Activated CD4-positive, alpha-beta T cell treated with anti-CD3 and anti-CD28 coated beads, Interleukin-2, amount 10 ng/mL, durations not matched to agents 7 days and 5 days (primary cell): Measurements from ENCODE around the gene RTKN2. TPM values are rescaled to one million over a fixed set of nuclear protein-coding genes. Genes with fewer than 3 reads are reported as not detected.

Experiments used
- CTCF ChIA-PET: fragments of 350-600 bp; sonication (Branson Sonifier 250); formaldehyde crosslinking; loops from one replicate; lab custom pipeline; 2021; ENCODE audit warnings: antibody characterized with exemption; lab: Charles Lee
- POLR2A ChIA-PET: fragments of 350-600 bp; sonication (Branson Sonifier 250); formaldehyde crosslinking; loops from one replicate; lab custom pipeline; 2021; ENCODE audit warnings: antibody characterized with exemption; lab: Charles Lee
- DNase-seq: peaks from one replicate; pipeline ENCODE4 v3.0.0-alpha.2; 2020
- H3K27ac Mint-ChIP-seq: one replicate; pipeline ENCODE4 v1.8.0; 2021; ENCODE audit warnings: mild to moderate bottlenecking, moderate library complexity, mixed read lengths
- H3K27me3 Mint-ChIP-seq: one replicate; pipeline ENCODE4 v1.8.0; 2021; ENCODE audit warnings: mixed read lengths
- H3K36me3 Mint-ChIP-seq: one replicate; pipeline ENCODE4 v1.8.0; 2021; ENCODE audit warnings: low read depth, mixed read lengths
- H3K4me1 Mint-ChIP-seq: one replicate; pipeline ENCODE4 v1.8.0; 2021; ENCODE audit warnings: mixed read lengths
- H3K4me3 Mint-ChIP-seq: one replicate; pipeline ENCODE4 v1.8.0; 2021; ENCODE audit warnings: mild to moderate bottlenecking, moderate library complexity, mixed read lengths
- H3K9me3 Mint-ChIP-seq: one replicate; pipeline ENCODE4 v1.8.0; 2021; ENCODE audit warnings: mixed read lengths
- total RNA-seq, 2 experiments: library from RNA; stranded (reverse); gene quantifications; one replicate each; pipeline ENCODE4 v1.2.3, GENCODE V29; 2021

Gene RTKN2
- total RNA-seq, 2 experiments from 2014 or later, result 8.5 to 8.8 TPM

DNA sequence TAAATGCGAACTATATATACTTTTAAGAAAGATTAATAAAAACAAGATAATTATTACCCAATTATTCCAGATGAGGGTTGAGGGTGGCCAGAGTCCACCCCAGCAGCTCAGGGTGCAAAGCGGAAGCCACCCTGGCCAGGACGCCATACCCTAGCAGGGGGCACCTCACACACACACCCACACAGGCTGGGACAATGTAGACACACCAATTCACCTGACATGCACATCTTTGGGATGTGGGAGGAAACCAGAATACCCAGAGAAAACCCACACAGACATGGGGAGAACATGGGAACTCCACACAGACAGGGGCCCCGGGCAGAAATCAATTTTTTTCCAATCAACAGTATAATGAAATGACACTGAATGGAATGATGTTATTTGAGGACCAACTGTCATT, 86.0 kb downstream of the RTKN2 start:
- DNase-seq, result no peak
- H3K4me1 Mint-ChIP-seq, result peaks cover 82% of the 10 kb centered on the region

DNA sequence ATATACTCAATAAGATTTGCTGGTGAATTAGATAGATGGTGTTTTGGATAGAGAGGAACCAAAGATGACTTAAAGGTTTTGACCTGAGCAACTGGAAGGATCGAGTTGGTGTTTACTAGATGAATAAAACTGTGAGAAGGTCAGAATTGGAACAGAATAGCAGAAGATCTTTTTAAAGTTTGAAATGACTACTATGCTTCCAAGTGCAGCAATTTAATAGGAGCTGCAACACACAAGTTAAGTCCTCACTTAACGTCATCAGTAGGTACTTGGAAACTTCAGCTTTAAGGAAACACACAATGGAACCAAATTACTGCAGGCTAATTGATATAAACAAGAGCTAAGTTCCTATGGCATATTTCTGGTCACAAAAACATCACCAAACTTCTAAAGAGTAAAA, 86.5 kb downstream of the RTKN2 start:
- Mint-ChIP-seq H3K9me3 (peaks cover 37% of the 10 kb centered on the region), H3K36me3 (peaks cover 60% of the 10 kb centered on the region), H3K27ac (peak overlapping the region; percentile 71), H3K27me3 (no peaks in the 10 kb centered on the region), H3K4me3 (no peak overlapping the region), H3K4me1 (peaks cover 82% of the 10 kb centered on the region)
- CTCF ChIA-PET, result interaction anchor here (0.8 to 1.6 kb wide), 6 partner anchors 24 to 193 kb away, joined by 3 to 4 read pairs (median 3); no protein-coding TSS in a partner anchor
- DNase-seq, result no peak
- POLR2A ChIA-PET, result no interaction called here

More for the DNA sequence above, 86.0 kb downstream of the RTKN2 start:
- peak overlapping the region; percentile 71 for H3K27ac Mint-ChIP-seq
- peaks cover 34% of the 10 kb centered on the region for H3K9me3 Mint-ChIP-seq
- peaks cover 60% of the 10 kb centered on the region for H3K36me3 Mint-ChIP-seq
- POLR2A ChIA-PET, result interaction anchor here (1.0 to 1.4 kb wide), 2 partner anchors 134 to 282 kb away, joined by 3 to 6 read pairs; no protein-coding TSS in a partner anchor
- H3K4me3 Mint-ChIP-seq, result no peak overlapping the region
- CTCF ChIA-PET, result interaction anchor here (0.8 to 1.2 kb wide), 5 partner anchors 29 to 193 kb away, joined by 3 to 4 read pairs (median 3); no protein-coding TSS in a partner anchor
- H3K27me3 Mint-ChIP-seq, result no peaks in the 10 kb centered on the region

DNA sequence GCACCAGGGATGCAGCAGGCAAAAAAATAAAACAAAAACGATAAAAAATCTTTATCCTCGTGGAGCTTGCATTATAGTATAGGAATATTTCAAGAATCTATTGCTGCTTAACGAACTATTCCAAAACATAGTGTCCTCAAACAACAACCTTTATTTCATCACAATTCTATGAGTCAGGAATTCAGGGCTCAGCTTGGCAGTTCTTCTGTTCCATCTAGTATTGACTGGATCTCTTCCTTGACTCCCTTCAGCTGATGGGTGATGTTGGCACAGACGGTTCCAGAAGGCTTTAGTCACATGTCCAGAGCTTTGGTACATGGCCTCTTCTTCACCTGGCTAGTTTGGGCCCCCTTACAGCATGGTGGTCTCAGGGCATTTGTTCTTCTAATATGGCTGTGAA, 88.0 kb downstream of the RTKN2 start:
- Mint-ChIP-seq H3K4me1 (peaks cover 79% of the 10 kb centered on the region), H3K4me3 (no peak overlapping the region), H3K27ac (peak overlapping the region; percentile 76), H3K9me3 (peaks cover 48% of the 10 kb centered on the region), H3K36me3 (peaks cover 66% of the 10 kb centered on the region), H3K27me3 (no peaks in the 10 kb centered on the region)
- ChIA-PET POLR2A (no interaction called here), CTCF (interaction anchor here (1.4 to 1.6 kb wide), 2 partner anchors 23 to 64 kb away, joined by 4 to 5 read pairs; no protein-coding TSS in a partner anchor)
- no peak for DNase-seq

DNA sequence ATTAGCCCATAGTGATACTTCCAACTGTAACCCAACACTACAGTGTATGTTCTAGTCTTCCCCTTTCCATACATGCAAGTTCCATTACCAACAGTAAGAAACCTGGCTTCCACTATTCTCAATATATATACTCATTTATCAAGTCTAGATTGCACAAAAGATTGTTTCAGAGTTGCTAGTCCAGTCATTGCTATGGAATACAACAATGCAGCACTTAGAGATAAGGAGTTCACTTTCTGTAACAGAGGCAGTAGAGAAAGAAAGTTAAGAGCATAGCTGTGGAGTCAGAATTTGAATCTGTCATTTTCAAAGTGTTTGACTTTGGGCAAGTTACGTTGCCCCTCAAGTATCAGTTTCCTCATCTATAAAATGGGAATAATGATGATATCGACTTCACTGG, 90.1 kb downstream of the RTKN2 start:
- CTCF ChIA-PET, result no interaction called here
- Mint-ChIP-seq H3K9me3 (peaks cover 50% of the 10 kb centered on the region), H3K36me3 (peaks cover 62% of the 10 kb centered on the region), H3K27ac (peak overlapping the region; percentile 6), H3K27me3 (no peaks in the 10 kb centered on the region), H3K4me1 (peaks cover 72% of the 10 kb centered on the region), H3K4me3 (no peak overlapping the region)
- no peak for DNase-seq
- POLR2A ChIA-PET, result no interaction called here

DNA sequence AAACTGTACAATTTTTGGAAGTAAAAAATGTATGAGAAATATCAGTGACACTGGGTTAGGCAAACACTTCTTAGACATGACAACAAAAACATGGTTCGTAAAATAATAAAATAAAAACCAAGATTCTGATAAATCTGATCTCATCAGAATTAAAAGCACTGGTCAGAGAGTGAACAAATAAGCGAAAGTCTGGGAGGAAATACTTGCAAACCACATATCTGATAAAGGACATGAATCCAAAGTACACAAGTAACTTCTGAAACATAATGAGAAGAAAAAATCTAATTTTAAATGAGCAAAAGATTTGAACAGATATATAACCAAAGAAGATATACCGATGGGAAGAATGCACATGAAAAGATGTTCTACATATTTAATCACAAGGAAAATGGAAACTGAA, 91.5 kb downstream of the RTKN2 start:
- H3K27ac Mint-ChIP-seq, result no peak overlapping the region
- peaks cover 75% of the 10 kb centered on the region for H3K36me3 Mint-ChIP-seq
- CTCF ChIA-PET, result no interaction called here
- peaks cover 59% of the 10 kb centered on the region for H3K9me3 Mint-ChIP-seq
- peaks cover 60% of the 10 kb centered on the region for H3K4me1 Mint-ChIP-seq
- H3K4me3 Mint-ChIP-seq, result no peak overlapping the region
- no peaks in the 10 kb centered on the region for H3K27me3 Mint-ChIP-seq
- POLR2A ChIA-PET, result no interaction called here
- no peak for DNase-seq

DNA sequence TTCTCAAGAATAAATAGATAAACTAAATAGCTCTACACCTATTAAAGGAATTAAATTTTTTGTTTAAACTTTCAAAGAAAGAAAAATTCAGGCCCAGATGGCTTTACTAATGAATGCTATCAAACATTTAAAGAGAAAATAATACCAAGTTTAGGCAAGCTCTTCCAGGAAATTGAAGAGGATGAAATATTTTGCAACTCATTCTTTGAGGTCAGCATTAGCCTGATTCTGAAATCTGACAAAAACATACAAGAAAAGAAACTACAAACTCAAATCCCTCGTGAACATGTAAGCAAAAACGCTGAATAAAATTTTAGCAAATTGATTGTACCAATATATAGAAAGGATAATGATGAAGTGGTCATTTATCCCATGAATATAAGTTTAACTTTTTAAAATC, 93.4 kb downstream of the RTKN2 start:
- Mint-ChIP-seq H3K4me3 (no peak overlapping the region), H3K9me3 (peaks cover 52% of the 10 kb centered on the region)

DNA sequence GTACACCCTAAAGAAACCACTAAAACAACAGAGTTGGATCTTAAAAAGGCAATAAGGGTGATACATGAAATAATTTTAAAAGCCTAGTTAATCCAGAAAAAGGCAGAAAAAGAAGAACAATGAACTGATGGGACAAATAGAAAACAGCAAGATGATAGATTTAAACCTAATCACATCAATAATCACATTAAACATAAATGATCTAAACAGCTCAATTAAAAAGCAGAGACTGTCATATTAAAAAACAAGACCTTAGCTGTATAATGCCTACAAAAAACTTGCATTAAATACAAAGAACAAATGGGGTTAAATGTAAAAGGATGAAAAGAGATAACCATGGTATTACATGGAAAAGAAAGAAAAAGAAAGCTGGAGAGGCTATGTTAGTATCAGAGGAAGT, 96.2 kb downstream of the RTKN2 start:
- H3K9me3 Mint-ChIP-seq, result peaks cover 46% of the 10 kb centered on the region
- H3K4me1 Mint-ChIP-seq, result peaks cover 28% of the 10 kb centered on the region
- no peak overlapping the region for H3K27ac Mint-ChIP-seq
- no peaks in the 10 kb centered on the region for H3K27me3 Mint-ChIP-seq
- DNase-seq, result no peak
- CTCF ChIA-PET, result no interaction called here
- POLR2A ChIA-PET, result no interaction called here
- H3K36me3 Mint-ChIP-seq, result peaks cover 50% of the 10 kb centered on the region
- H3K4me3 Mint-ChIP-seq, result no peak overlapping the region

More for the DNA sequence above, 93.4 kb downstream of the RTKN2 start:
- peaks cover 43% of the 10 kb centered on the region for H3K4me1 Mint-ChIP-seq
- CTCF ChIA-PET, result no interaction called here
- H3K36me3 Mint-ChIP-seq, result peaks cover 62% of the 10 kb centered on the region
- POLR2A ChIA-PET, result interaction anchor here (0.6 kb wide), 1 partner anchor 129 kb away, joined by 3 read pairs; no protein-coding TSS in a partner anchor
- DNase-seq, result no peak
- peak overlapping the region; percentile 19 for H3K27ac Mint-ChIP-seq
- H3K27me3 Mint-ChIP-seq, result no peaks in the 10 kb centered on the region

DNA sequence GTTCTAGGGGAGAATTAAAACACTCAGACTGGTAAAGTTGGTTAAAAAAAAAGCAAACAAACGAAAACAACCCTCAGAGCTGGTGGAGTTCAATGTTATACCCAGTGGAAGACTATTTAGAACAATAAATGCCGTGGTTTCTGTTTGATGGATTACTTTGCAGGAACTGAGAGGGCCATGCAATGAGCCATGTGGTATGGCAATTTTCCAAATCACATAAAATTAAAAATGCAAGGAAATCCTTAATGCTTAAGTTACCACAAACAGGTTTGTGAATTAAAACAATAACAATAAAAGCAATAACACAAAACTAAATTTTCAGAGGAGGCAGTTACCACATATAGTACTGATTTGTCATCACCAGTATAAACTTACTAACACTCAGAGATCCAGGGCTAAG, 96.9 kb downstream of the RTKN2 start:
- Mint-ChIP-seq H3K4me1 (peaks cover 25% of the 10 kb centered on the region), H3K27ac (no peak overlapping the region), H3K9me3 (peaks cover 41% of the 10 kb centered on the region), H3K4me3 (no peak overlapping the region), H3K36me3 (peaks cover 44% of the 10 kb centered on the region), H3K27me3 (no peaks in the 10 kb centered on the region)
- CTCF ChIA-PET, result no interaction called here
- POLR2A ChIA-PET, result no interaction called here
- no peak for DNase-seq

DNA sequence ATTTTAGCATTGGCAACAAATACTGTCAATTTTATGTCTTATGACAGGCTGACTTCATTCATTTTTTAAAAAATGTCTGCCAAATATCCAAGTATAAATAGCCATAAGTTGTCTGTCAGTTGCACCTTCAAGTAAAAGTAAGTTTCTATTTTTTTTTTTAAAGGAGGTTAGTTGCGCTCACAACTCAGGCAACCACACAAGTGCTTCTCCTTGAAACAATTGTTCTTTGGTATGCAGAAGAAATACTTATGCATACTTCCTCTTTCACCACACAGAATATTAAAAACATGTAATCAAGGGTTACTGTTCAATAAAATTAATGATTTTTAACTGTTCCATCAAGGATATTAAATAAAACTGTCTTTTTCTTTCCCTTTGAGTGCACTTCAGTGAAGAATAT, 97.9 kb downstream of the RTKN2 start:
- no peak overlapping the region for H3K27ac Mint-ChIP-seq
- H3K27me3 Mint-ChIP-seq, result no peaks in the 10 kb centered on the region
- H3K4me3 Mint-ChIP-seq, result no peak overlapping the region
- H3K4me1 Mint-ChIP-seq, result peaks cover 18% of the 10 kb centered on the region
- peaks cover 36% of the 10 kb centered on the region for H3K9me3 Mint-ChIP-seq
- ChIA-PET CTCF (no interaction called here), POLR2A (no interaction called here)
- peaks cover 36% of the 10 kb centered on the region for H3K36me3 Mint-ChIP-seq
- no peak for DNase-seq

DNA sequence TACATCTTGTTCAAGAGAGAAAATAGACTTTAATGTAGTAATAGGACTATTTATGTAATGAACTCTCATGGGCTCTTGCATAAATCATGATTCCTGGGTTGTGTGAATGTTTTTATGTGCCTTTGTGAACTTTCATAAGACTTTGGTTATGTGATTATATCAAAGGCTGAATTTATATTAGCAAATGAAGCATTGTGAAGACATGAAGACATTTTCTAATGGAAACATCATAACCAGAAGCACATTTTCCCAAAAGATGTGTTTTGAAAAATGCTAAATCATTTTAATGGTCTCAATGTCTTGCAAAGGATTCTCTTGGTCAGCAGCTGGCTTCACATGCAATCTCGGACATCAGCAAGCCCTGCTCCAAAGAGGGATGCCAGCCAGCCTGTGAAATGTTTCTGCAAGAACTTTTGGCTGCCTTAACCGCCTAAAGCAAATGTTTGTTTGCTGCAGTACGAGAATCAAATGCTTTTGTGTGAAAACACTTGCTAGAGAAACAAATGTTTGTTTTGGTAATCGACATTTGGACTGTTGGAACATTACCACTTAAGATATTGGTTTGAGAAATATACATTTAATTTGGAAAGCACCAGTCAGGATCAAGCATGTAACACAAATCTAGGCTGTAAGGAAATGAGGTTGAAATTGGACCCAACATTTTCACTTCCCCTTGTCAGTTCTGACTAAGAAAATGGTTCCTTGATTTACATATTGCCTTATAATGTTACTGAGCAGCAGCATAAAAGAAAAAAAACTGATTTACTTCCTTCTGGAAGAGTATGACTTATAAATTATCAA, 102.1 kb downstream of the RTKN2 start:
- H3K9me3 Mint-ChIP-seq, result peaks cover 21% of the 10 kb centered on the region

DNA sequence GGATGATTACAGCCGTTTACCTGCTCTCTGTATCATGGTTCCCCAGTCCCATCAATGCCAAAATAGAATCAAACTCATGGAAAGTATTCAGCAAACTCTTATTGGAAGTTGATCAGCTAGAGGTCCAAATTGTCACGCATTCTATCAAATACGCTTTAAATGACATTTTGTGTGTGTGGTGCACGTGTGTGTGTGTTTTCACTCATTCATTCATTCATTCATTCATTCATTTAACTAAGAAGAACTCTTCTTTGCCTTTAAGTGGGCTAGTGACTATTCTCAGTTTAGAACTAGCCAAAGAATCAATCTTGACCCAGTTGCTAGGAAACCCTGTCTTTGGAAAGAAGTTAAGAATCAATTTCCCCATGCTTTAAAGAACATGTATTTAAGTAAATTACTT, 102.8 kb downstream of the RTKN2 start:
- H3K4me1 Mint-ChIP-seq, result peaks cover 8% of the 10 kb centered on the region
- no peak overlapping the region for H3K4me3 Mint-ChIP-seq
- CTCF ChIA-PET, result interaction anchor here (1.7 kb wide), 1 partner anchor 11 kb away, joined by 4 read pairs; no protein-coding TSS in a partner anchor
- peaks cover 19% of the 10 kb centered on the region for H3K9me3 Mint-ChIP-seq
- DNase-seq, result no peak
- no peak overlapping the region for H3K27ac Mint-ChIP-seq
- H3K36me3 Mint-ChIP-seq, result peaks cover 10% of the 10 kb centered on the region
- POLR2A ChIA-PET, result no interaction called here
- H3K27me3 Mint-ChIP-seq, result no peaks in the 10 kb centered on the region

More for the DNA sequence above, 102.1 kb downstream of the RTKN2 start:
- POLR2A ChIA-PET, result no interaction called here
- peaks cover 10% of the 10 kb centered on the region for H3K36me3 Mint-ChIP-seq
- H3K4me3 Mint-ChIP-seq, result no peak overlapping the region
- DNase-seq, result no peak
- CTCF ChIA-PET, result interaction anchor here (1.7 kb wide), 1 partner anchor 12 kb away, joined by 4 read pairs; no protein-coding TSS in a partner anchor
- H3K27ac Mint-ChIP-seq, result no peak overlapping the region
- peaks cover 5% of the 10 kb centered on the region for H3K4me1 Mint-ChIP-seq
- no peaks in the 10 kb centered on the region for H3K27me3 Mint-ChIP-seq

DNA sequence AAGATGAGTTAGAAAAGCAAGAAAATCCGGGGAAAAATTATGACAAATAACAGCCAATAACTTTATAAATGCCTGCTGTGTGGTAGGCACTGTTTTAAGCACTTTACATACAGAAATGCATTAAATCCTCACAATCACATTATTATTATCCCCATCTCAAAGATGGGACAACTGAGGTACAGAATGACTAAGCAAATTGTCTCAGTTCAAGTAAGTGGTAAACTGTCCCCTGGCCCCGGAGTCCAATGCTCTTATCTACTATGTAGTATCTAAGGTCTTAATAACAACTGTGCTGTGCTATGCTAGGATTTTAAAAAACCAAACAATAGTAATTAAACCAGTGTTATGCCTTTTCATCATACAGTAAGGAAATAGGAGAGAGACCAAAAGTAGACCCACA, 105.6 kb downstream of the RTKN2 start:
- Mint-ChIP-seq H3K36me3 (peaks cover 6% of the 10 kb centered on the region), H3K27me3 (no peaks in the 10 kb centered on the region), H3K27ac (no peak overlapping the region), H3K4me3 (no peak overlapping the region), H3K4me1 (peaks cover 14% of the 10 kb centered on the region), H3K9me3 (peaks cover 19% of the 10 kb centered on the region)
- DNase-seq, result no peak
- CTCF ChIA-PET, result interaction anchor here (0.6 kb wide), 1 partner anchor 36 kb away, joined by 3 read pairs; no protein-coding TSS in a partner anchor
- POLR2A ChIA-PET, result no interaction called here
